ENCODE measurements around the gene KCNH1. TPM values are rescaled to one million over a fixed set of nuclear protein-coding genes. Genes with fewer than 3 reads are reported as not detected.

The KCNH1 gene
- total RNA-seq, 1 experiment from 2014 or later = not detected

DNA sequence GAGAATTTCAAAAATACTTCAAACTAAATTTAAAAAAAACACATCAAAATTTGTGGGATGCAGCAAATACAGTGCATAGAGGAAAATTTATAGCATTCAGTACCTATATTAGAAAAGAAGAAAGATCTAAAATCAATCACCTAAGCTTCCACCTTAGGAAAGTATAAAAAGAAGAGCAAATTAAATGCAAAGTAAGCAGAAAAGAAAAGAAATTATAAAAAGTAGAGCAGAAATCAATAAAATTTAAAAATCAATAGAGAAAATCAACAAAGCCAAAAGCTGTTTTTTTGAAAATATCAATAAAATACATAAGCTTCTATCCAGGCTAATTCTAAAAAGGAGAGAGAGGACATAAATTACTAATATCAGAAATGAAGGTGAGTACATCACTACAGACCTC, 255.4 kb downstream of the KCNH1 start:
- no TSS peak for BruUV-seq (replicated peaks)
- Histone ChIP-seq H3K27ac (ENCODE audit: low read depth, low read length, poor library complexity, severe bottlenecking) (no peak overlapping the region), H3K27me3 (replicated peaks; ENCODE audit: insufficient read depth, low read depth, low read length, poor library complexity) (peaks cover 45% of the 10 kb centered on the region), H3K36me3 (ENCODE audit: insufficient read depth, low read length, poor library complexity, severe bottlenecking) (no peaks in the 10 kb centered on the region), H3K9me3 (ENCODE audit: low read depth, low read length, poor library complexity, severe bottlenecking) (no peaks in the 10 kb centered on the region), H3K4me3 (ENCODE audit: low read depth, low read length, poor library complexity, severe bottlenecking) (no peak overlapping the region), H3K4me1 (ENCODE audit: insufficient read depth, low read length, poor library complexity, severe bottlenecking) (no peaks in the 10 kb centered on the region)
- ChIA-PET POLR2A (ENCODE audit: low non-redundant PET) (no interaction called here), CTCF (no interaction called here)
- DNase-seq (ENCODE audit: low spot score) = no peak
- TF ChIP-seq EZH2 (IDR thresholded peaks at IDR 0.05; ENCODE audit: borderline replicate concordance, low read depth, low read length, poor library complexity, severe bottlenecking) (no peak), CTCF (conservative IDR thresholded peaks at IDR 0.05; ENCODE audit: low read depth, low read length) (no peak)
- intact Hi-C loops (cut with micrococcal nuclease; ENCODE audit: unreplicated experiment) = no loop called here

GRCh38 chr1:210876275-210876674, 257.7 kb downstream of the KCNH1 start:
- CTCF ChIA-PET = no interaction called here
- H3K4me1 ChIP-seq (ENCODE audit: insufficient read depth, low read length, poor library complexity, severe bottlenecking) = no peaks in the 10 kb centered on the region
- BruUV-seq (replicated peaks) = no TSS peak
- H3K4me3 ChIP-seq (ENCODE audit: low read depth, low read length, poor library complexity, severe bottlenecking) = no peak overlapping the region
- POLR2A ChIA-PET (ENCODE audit: low non-redundant PET) = no interaction called here
- no peak overlapping the region for H3K27ac ChIP-seq (ENCODE audit: low read depth, low read length, poor library complexity, severe bottlenecking)
- TF ChIP-seq EZH2 (IDR thresholded peaks at IDR 0.05; ENCODE audit: borderline replicate concordance, low read depth, low read length, poor library complexity, severe bottlenecking) = no peak
- TF ChIP-seq CTCF (conservative IDR thresholded peaks at IDR 0.05; ENCODE audit: low read depth, low read length) = no peak
- H3K36me3 ChIP-seq (ENCODE audit: insufficient read depth, low read length, poor library complexity, severe bottlenecking) = no peaks in the 10 kb centered on the region
- no peaks in the 10 kb centered on the region for H3K9me3 ChIP-seq (ENCODE audit: low read depth, low read length, poor library complexity, severe bottlenecking)
- intact Hi-C loops (cut with micrococcal nuclease; ENCODE audit: unreplicated experiment) = no loop called here
- peaks cover 29% of the 10 kb centered on the region for H3K27me3 ChIP-seq (replicated peaks; ENCODE audit: insufficient read depth, low read depth, low read length, poor library complexity)
- no peak for DNase-seq (ENCODE audit: low spot score)

DNA sequence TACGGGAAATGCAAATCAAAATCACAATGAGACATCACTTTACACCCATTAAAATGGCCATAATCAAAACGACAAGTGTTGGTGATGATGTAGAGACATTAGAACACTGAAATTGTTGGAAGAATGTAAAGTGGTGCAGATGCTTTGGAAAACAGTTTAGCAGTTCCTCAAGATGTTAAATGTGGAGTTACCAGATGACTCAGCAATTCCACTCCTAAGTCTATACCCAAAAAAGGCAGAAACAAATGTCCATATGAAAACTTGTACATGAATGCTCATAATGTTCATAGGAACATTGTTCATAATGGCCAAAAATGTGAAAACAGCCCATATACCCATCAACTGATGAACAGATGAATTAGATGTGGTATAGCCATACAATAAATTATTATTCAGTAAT, 267.4 kb downstream of the KCNH1 start:
- Histone ChIP-seq H3K9me3 (ENCODE audit: low read depth, low read length, poor library complexity, severe bottlenecking) (no peaks in the 10 kb centered on the region), H3K36me3 (ENCODE audit: insufficient read depth, low read length, poor library complexity, severe bottlenecking) (no peaks in the 10 kb centered on the region), H3K4me3 (ENCODE audit: low read depth, low read length, poor library complexity, severe bottlenecking) (no peak overlapping the region), H3K27ac (ENCODE audit: low read depth, low read length, poor library complexity, severe bottlenecking) (no peak overlapping the region), H3K27me3 (replicated peaks; ENCODE audit: insufficient read depth, low read depth, low read length, poor library complexity) (no peaks in the 10 kb centered on the region), H3K4me1 (ENCODE audit: insufficient read depth, low read length, poor library complexity, severe bottlenecking) (no peaks in the 10 kb centered on the region)
- intact Hi-C loops (cut with micrococcal nuclease; ENCODE audit: unreplicated experiment) = no loop called here
- POLR2A ChIA-PET (ENCODE audit: low non-redundant PET) = no interaction called here
- TF ChIP-seq EZH2 (IDR thresholded peaks at IDR 0.05; ENCODE audit: borderline replicate concordance, low read depth, low read length, poor library complexity, severe bottlenecking) (no peak), CTCF (conservative IDR thresholded peaks at IDR 0.05; ENCODE audit: low read depth, low read length) (no peak)
- no TSS peak for BruUV-seq (replicated peaks)
- DNase-seq (ENCODE audit: low spot score) = no peak
- CTCF ChIA-PET = no interaction called here

All from A673 (cell line).